HepG2 (cell line): ENCODE results near the gene OR5V1. TPM values are rescaled to one million over a fixed set of nuclear protein-coding genes. Genes with fewer than 3 reads are reported as not detected.

Experiments used
- ATAC-seq: fragments of 200-7000 bp; cut with Tn5 transposase; 3 replicates; pipeline ENCODE4 v1.9.1; 2020; ENCODE audit warnings: mild to moderate bottlenecking, moderate library complexity
- BruUV-seq: library from RNA; stranded (reverse); fragments of 400-500 nt; replicated peaks from 2 replicates; lab custom pipeline; 2021; lab: Mats Ljungman, UMichigan
- CTCF ChIA-PET: fragments of 300-600 bp; formaldehyde crosslinking; extraction: SDS; loops from one replicate; lab custom pipeline; 2021; ENCODE audit warnings: low total read pairs, inconsistent platforms, low intra/inter-chr PET ratio; lab: Yijun Ruan, JAX
- POLR2A ChIA-PET: fragments of 350-600 bp; sonication (Branson Sonifier 250); formaldehyde crosslinking; loops from one replicate; lab custom pipeline; 2020; ENCODE audit warnings: antibody characterized with exemption, inconsistent platforms; lab: Yijun Ruan, JAX
- DNase-seq: peaks from one replicate; pipeline ENCODE4 v3.0.0-alpha.2; 2015; ENCODE audit warnings: low spot score
- FAIRE-seq: peaks from 3 replicates; lab custom pipeline; 2011; peaks lifted over from hg19 to GRCh38; lab: Jason Lieb, UNC
- H2AFZ ChIP-seq: one replicate; pipeline ENCODE4 v1.6.1; 2011; ENCODE audit warnings: low read length, inconsistent platforms
- H3K27ac ChIP-seq: fragments of 300-600 bp; 3 replicates; pipeline ENCODE4 v1.8.0; 2011; ENCODE audit warnings: mixed run types, mild to moderate bottlenecking, mixed read lengths, low read length, inconsistent platforms; ENCODE audit not compliant: insufficient read depth; ENCODE audit errors: extremely low read length
- H3K27me3 ChIP-seq, 2 experiments: fragments of 200-600 bp in 1 of 2; 2 replicates in 1 of 2; 3 replicates in 1 of 2; pipeline versions ENCODE4 v1.6.0 to v1.8.0; 2011; ENCODE audit warnings: low read length in 2 of 2, mild to moderate bottlenecking in 2 of 2, moderate library complexity in 2 of 2, inconsistent platforms in 1 of 2; ENCODE audit not compliant: insufficient read depth in 2 of 2, control insufficient read depth in 1 of 2
- H3K36me3 ChIP-seq, 2 experiments: fragments of 200-600 bp in 1 of 2; replicated peaks in 1 of 2; 2 replicates in 1 of 2; 3 replicates in 1 of 2; pipeline versions ENCODE4 v1.5.1 to v1.8.0; 2011; ENCODE audit warnings: low read length in 2 of 2, inconsistent platforms in 1 of 2; ENCODE audit not compliant: insufficient read depth in 2 of 2, control insufficient read depth in 1 of 2
- H3K4me1 ChIP-seq: 2 replicates; pipeline ENCODE4 v1.5.1; 2012; ENCODE audit warnings: low read length, inconsistent platforms; ENCODE audit not compliant: insufficient read depth
- H3K4me2 ChIP-seq: 2 replicates; pipeline ENCODE4 v1.6.0; 2011; ENCODE audit warnings: low read depth, low read length, inconsistent platforms
- H3K4me3 ChIP-seq, 3 experiments: fragments of 200-600 bp in 1 of 3; sonication (generic), shearing (Covaris generic) in 1 of 3; replicated peaks in 1 of 3; 2 replicates each; pipeline ENCODE4 v1.5.1; 2011 to 2016; ENCODE audit warnings: low read length in 3 of 3, inconsistent platforms in 2 of 3, low read depth in 2 of 3, mild to moderate bottlenecking in 2 of 3, control low read depth in 1 of 3, mixed read lengths in 1 of 3; ENCODE audit not compliant: insufficient read depth in 1 of 3
- H3K79me2 ChIP-seq: one replicate; pipeline ENCODE4 v1.6.1; 2011; ENCODE audit warnings: low read length, inconsistent platforms; ENCODE audit not compliant: insufficient read depth
- H3K9ac ChIP-seq: 2 replicates; pipeline ENCODE4 v1.6.0; 2011; ENCODE audit warnings: mild to moderate bottlenecking, low read depth, low read length, inconsistent platforms; ENCODE audit not compliant: insufficient read depth
- H3K9me3 ChIP-seq: 2 replicates; pipeline ENCODE4 v1.5.1; 2012; ENCODE audit warnings: mild to moderate bottlenecking, low read length
- H4K20me1 ChIP-seq: 2 replicates; pipeline ENCODE4 v1.6.0; 2011; ENCODE audit warnings: inconsistent platforms, mild to moderate bottlenecking, low read length, moderate library complexity; ENCODE audit not compliant: insufficient read depth
- CCAR2 ChIP-seq: fragments of 200-400 bp; formaldehyde crosslinking; optimal IDR thresholded peaks from 2 replicates; pipeline ENCODE3; 2018; ENCODE audit warnings: low read depth, mild to moderate bottlenecking, low read length, moderate library complexity
- ELF3 ChIP-seq: IDR thresholded peaks from 2 replicates; pipeline ENCODE4 v1.6.1; 2016; ENCODE audit warnings: missing genetic modification reagents, missing compliant biosample characterization
- MIER3 ChIP-seq: IDR thresholded peaks from 2 replicates; pipeline ENCODE4 v1.6.1; 2016; ENCODE audit warnings: missing compliant biosample characterization, borderline replicate concordance
- SMYD3 ChIP-seq: sonication (generic); formaldehyde crosslinking; IDR thresholded peaks from 2 replicates; pipeline ENCODE4 v1.8.1; 2023; ENCODE audit warnings: mild to moderate bottlenecking, missing genetic modification reagents
- SYNCRIP ChIP-seq: fragments of 200-400 bp; formaldehyde crosslinking; IDR thresholded peaks from 2 replicates; pipeline ENCODE4 v1.6.1; 2018; ENCODE audit warnings: mild to moderate bottlenecking, low read depth, low read length; ENCODE audit not compliant: insufficient read depth
- WGBS: methylation state at CpG from one replicate; pipeline ENCODE4 v1.1.6; 2017; ENCODE audit warnings: low lambda C conversion rate; 5-methylcytosine and 5-hydroxymethylcytosine counted together
- in situ Hi-C: cut with HindIII; loops from 2 replicates; pipeline ENCODE4 v1.10.0; 2017; ENCODE audit warnings: low pct_unique_long_range_greater_than_20kb; ENCODE audit not compliant: extremely low pct_ligation_motif_present
- intact Hi-C: fragments of 100-400 bp; cut with micrococcal nuclease; formaldehyde crosslinking; loops from one replicate; pipeline ENCODE4 v1.10.0; 2022; ENCODE audit not compliant: unreplicated experiment
- polyA plus RNA-seq, 8 experiments: library from polyadenylated mRNA; depleted of rRNA in 3 of 8; stranded (reverse) in 7 of 8; unstranded in 1 of 8; fragments of >200 nt; fragmentation: Illumina TruSeq in 4 of 8; extraction: Trizol in 4 of 8; gene quantifications; 2 replicates each; pipeline versions ENCODE4 v1.2.1 to v1.2.3, GENCODE V29; 2011 to 2016; ENCODE audit warnings: low read depth in 4 of 8, missing spikeins in 1 of 8, mixed read lengths in 1 of 8; ENCODE audit not compliant: insufficient read depth in 1 of 8
- total RNA-seq, 5 experiments: library from RNA; depleted of rRNA; stranded (reverse); fragments of >200 nt; fragmentation: Illumina TruSeq; extraction: Trizol; gene quantifications; 2 replicates each; pipeline ENCODE4 v1.2.3, GENCODE V29; 2016; ENCODE audit warnings: low read depth in 1 of 5
- TF ChIP-seq, protein P1 (sequence below): sonication (generic); formaldehyde crosslinking; IDR thresholded peaks from 2 replicates; pipeline ENCODE4 v1.4.0; 2020; ENCODE audit warnings: mild to moderate bottlenecking, missing genetic modification reagents, borderline replicate concordance
- TF ChIP-seq, protein P2 (sequence below): sonication (generic); formaldehyde crosslinking; IDR thresholded peaks from 2 replicates; pipeline ENCODE4 v1.4.0; 2020; ENCODE audit warnings: low read depth, mild to moderate bottlenecking, missing genetic modification reagents

OR5V1 gene
- total and polyA plus RNA-seq, 2 of the 13 experiments (the other 11 are each of a cell fraction or from before 2014, with no cell fraction given) = not detected

DNA sequence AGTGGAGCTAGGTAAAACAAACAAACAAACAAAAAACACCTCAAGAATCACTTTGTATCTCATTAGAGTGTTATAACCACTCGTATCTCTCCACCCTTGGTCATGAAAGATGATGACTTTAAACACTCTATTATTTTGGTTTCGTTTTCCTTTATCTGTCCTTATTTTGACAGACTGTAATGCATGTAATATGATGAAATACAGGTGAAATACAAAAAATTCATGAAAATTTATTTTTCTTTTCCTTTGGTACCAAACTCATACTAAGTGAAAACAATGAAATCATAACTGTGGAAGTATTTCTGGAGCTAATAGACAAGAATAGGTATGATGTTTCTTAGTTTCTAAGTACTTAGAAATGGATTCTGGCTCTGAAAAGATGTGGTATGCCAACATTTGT, 30.9 kb upstream of the OR5V1 start:
- no peak for TF ChIP-seq SYNCRIP
- TF ChIP-seq MIER3 = no peak
- TF ChIP-seq, protein P1, sequence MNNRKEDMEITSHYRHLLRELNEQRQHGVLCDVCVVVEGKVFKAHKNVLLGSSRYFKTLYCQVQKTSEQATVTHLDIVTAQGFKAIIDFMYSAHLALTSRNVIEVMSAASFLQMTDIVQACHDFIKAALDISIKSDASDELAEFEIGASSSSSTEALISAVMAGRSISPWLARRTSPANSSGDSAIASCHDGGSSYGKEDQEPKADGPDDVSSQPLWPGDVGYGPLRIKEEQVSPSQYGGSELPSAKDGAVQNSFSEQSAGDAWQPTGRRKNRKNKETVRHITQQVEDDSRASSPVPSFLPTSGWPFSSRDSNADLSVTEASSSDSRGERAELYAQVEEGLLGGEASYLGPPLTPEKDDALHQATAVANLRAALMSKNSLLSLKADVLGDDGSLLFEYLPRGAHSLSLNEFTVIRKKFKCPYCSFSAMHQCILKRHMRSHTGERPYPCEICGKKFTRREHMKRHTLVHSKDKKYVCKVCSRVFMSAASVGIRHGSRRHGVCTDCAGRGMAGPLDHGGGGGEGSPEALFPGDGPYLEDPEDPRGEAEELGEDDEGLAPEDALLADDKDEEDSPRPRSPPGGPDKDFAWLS (CRISPR knock-in tag) = no peak
- no peak for TF ChIP-seq ELF3 (CRISPR knock-in tag)
- TF ChIP-seq CCAR2 = no peak
- TF ChIP-seq, protein P2, sequence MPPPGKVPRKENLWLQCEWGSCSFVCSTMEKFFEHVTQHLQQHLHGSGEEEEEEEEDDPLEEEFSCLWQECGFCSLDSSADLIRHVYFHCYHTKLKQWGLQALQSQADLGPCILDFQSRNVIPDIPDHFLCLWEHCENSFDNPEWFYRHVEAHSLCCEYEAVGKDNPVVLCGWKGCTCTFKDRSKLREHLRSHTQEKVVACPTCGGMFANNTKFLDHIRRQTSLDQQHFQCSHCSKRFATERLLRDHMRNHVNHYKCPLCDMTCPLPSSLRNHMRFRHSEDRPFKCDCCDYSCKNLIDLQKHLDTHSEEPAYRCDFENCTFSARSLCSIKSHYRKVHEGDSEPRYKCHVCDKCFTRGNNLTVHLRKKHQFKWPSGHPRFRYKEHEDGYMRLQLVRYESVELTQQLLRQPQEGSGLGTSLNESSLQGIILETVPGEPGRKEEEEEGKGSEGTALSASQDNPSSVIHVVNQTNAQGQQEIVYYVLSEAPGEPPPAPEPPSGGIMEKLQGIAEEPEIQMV = no peak
- no peak for TF ChIP-seq SMYD3 (CRISPR knock-in tag)
- POLR2A ChIA-PET = no interaction called here
- BruUV-seq = no TSS peak
- Histone ChIP-seq H3K36me3 (no peaks in the 10 kb centered on the region), H3K4me3 (no peak overlapping the region), H3K4me1 (no peaks in the 10 kb centered on the region), H3K79me2 (no peaks in the 10 kb centered on the region), H3K9ac (no peak overlapping the region), H3K27me3 (no peaks in the 10 kb centered on the region), H4K20me1 (no peaks in the 10 kb centered on the region), H2AFZ (no peak overlapping the region), H3K9me3 (no peaks in the 10 kb centered on the region), H3K4me2 (no peak overlapping the region), H3K27ac (no peak overlapping the region)
- 10% methylated on average over 2 of the region's 2 CpGs for WGBS
- intact Hi-C loops = no loop called here
- ATAC-seq (no peak), FAIRE-seq (no peak), DNase-seq (no peak)
- in situ Hi-C loops = no loop called here
- CTCF ChIA-PET = no interaction called here
